ENCODE data around the gene MAP4K4.

MAP4K4 gene

DNA sequence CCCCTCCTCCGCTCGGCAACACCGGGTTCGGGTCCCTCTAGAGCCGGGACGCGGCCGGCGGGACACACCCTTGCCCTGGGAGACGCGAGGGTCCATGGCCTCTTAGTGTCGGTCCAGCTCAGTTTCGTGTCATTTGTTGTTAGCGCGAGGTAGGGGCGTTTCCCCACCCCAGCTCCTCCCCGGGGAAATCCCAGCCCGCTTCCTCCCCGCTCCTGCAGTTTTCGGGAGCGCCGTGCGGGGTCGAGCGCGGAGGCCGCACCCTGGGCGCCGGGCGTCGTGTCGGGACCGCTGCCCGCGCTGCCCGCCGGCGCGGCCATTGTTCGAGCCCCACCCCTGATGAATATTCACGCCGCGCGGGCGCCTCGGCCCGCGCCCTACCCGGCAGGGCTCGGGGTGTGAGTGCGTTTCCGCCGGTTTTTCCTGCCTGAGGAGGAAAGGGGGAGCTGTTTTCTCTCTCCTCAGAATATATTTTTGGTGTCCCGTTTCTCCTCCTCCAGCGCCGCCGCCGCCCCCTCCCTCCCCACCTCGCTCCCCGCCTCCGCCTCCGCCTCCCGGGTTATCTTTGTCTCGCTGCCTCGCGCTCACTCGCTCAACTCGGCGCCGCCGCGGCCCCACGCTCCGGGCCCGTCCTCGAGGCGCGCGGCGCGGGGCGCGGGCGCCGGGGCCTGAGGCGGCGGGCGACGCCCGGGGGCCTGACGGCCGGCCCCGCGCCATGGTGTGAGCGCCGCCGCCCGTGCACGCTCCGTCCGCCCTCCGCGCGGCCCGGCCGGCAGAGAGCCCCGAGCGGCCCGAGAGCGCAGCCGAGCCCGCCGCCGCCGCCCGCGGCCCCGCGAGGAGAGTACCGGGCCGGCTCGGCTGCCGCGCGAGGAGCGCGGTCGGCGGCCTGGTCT, at the start of gene MAP4K4:
Gene MAP4K4, plus strand, starts transcription at position 584 of the 890 bp plus-strand sequence. CDS start 374 bp downstream, outside the sequence.
- Mint-ChIP-seq H3K27ac (peak within 1 kb of the TSS; percentile 93), H3K9me3 (ENCODE audit: low read depth) (no peaks in the 10 kb centered on the region), H3K36me3 (peaks cover 5% of the 10 kb centered on the region), H3K4me1 (ENCODE audit: low read depth) (peaks cover 19% of the 10 kb centered on the region), H3K4me3 (peak within 1 kb of the TSS; percentile 89), H3K27me3 (no peaks in the 10 kb centered on the region)

DNA sequence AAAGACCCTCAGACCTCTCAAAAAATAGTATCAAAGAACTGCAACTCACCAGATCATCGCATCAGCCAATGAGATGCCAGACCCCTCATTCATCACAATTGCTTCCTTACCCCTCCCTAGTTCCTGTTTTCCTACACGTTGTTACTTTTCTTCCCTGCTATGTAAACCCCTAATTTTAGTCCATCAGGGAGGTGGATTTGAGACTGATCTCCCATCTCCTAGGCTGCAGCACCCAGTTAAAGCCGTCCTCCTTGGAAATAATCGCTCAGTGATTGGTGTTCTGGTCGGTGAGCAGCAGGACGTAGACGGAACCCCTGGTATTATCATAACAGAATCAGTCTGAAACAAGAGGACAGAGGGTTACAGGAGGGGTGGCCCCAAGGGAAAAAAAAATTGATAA, 44.0 kb upstream of the MAP4K4 start:
- Mint-ChIP-seq H3K4me3 (no peak overlapping the region), H3K27me3 (no peaks in the 10 kb centered on the region), H3K27ac (no peak overlapping the region), H3K4me1 (ENCODE audit: low read depth) (peaks cover 28% of the 10 kb centered on the region), H3K36me3 (no peaks in the 10 kb centered on the region), H3K9me3 (ENCODE audit: low read depth) (no peaks in the 10 kb centered on the region)

DNA sequence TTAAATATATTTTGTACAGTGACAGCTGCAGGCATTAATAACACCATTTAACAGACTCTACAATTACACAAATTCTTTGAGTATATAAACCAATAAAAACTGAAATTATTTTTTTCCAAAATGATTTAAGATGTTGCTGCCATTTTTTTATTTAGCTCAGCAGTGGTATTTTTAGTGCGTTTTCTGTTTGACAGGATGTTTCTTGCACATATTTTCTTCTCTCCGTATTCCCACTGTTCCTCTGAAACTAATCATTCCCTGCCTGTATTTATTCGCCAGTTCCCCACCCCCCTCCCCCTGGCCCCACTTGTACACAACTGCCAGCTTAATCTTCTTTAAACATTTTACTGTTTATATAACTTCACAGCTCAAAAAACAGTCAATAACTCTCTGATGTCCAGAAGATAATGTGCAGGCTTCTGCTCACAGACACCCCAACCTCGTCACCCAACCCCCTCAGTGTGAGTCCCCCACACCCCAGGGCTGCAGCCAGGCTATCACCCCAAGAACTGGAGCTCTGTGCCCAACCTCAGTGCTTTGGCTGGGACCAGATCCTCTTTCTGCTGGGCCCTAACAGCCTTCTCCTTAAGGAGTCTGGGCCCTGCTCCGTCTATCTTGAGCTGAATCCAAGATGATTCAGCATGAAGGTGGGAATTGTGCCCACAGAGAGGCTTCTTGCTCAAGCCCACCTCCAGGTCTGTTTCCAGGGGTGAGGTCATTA, 41.6 kb upstream of the MAP4K4 start:
- H3K9me3 Mint-ChIP-seq (ENCODE audit: low read depth), result no peaks in the 10 kb centered on the region
- H3K27me3 Mint-ChIP-seq, result no peaks in the 10 kb centered on the region
- H3K27ac Mint-ChIP-seq, result no peak overlapping the region
- no peaks in the 10 kb centered on the region for H3K36me3 Mint-ChIP-seq
- H3K4me3 Mint-ChIP-seq, result no peak overlapping the region
- peaks cover 23% of the 10 kb centered on the region for H3K4me1 Mint-ChIP-seq (ENCODE audit: low read depth)

DNA sequence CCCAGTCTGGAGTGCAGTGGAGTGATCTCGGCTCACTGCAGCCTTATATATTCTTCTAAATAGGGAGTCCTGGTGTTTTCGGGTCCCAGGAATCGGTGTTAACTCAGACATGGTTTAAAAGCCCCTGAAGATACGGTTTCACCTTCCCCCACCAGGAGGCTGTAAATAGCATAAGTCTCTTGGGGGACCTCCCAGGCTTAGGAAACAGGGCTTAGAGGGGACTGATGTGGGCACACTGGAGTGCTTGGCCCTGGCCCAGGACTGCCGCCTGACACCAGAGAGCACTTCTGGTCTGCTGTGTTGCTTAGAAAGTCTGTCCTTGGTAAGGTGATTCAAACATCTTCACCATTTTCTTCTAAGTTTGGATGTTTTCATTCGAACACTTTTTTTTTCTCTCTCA, 39.7 kb upstream of the MAP4K4 start:
- no peaks in the 10 kb centered on the region for H3K27me3 Mint-ChIP-seq
- H3K9me3 Mint-ChIP-seq (ENCODE audit: low read depth), result no peaks in the 10 kb centered on the region
- H3K4me1 Mint-ChIP-seq (ENCODE audit: low read depth), result peaks cover 6% of the 10 kb centered on the region
- H3K4me3 Mint-ChIP-seq, result no peak overlapping the region
- no peak overlapping the region for H3K27ac Mint-ChIP-seq
- no peaks in the 10 kb centered on the region for H3K36me3 Mint-ChIP-seq

DNA sequence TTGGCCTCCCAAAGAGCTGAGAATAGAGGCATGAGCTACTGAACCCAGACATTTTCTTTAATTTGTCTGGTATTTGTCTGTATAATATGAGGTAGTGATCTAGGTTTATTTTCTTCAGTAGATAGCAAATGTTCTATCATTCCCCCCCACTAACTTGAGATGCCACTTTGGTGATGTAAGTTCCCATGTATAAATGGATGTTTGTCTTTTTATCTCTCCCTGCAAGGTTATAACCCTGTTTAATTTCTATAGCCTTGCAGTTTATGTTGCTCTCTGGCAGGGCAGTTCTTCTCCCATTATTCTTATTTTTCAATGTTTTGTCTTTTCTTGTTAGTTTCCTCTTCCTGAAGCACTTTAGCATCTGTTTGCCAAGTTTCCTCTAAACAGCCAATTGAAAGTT, 39.1 kb upstream of the MAP4K4 start:
- peaks cover 3% of the 10 kb centered on the region for H3K4me1 Mint-ChIP-seq (ENCODE audit: low read depth)
- no peak overlapping the region for H3K4me3 Mint-ChIP-seq
- H3K27me3 Mint-ChIP-seq, result no peaks in the 10 kb centered on the region
- H3K9me3 Mint-ChIP-seq (ENCODE audit: low read depth), result no peaks in the 10 kb centered on the region
- no peaks in the 10 kb centered on the region for H3K36me3 Mint-ChIP-seq
- H3K27ac Mint-ChIP-seq, result no peak overlapping the region

DNA sequence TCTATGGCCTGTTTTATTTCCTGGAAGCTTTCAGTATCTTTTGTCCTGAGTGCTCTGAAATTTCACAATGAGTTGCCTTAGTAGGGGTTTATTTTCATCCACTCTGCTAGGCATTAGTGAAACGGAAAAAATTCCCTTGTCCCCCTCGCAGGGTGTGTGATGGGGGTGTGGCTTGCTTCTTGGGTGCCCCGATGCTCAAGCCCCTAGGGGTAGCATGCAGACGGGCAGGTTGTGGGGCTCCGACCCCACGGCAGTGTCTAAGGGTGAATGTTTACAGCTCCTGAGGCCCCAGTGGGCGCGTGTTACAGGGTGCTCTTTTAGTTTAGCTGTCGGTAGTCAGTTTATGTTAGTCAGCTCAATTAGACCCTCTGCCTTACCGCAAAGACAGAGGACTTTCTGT, 32.2 kb upstream of the MAP4K4 start:
- no peaks in the 10 kb centered on the region for H3K9me3 Mint-ChIP-seq (ENCODE audit: low read depth)
- no peaks in the 10 kb centered on the region for H3K36me3 Mint-ChIP-seq
- no peak overlapping the region for H3K27ac Mint-ChIP-seq
- no peaks in the 10 kb centered on the region for H3K4me1 Mint-ChIP-seq (ENCODE audit: low read depth)
- H3K4me3 Mint-ChIP-seq, result no peak overlapping the region
- H3K27me3 Mint-ChIP-seq, result no peaks in the 10 kb centered on the region

DNA sequence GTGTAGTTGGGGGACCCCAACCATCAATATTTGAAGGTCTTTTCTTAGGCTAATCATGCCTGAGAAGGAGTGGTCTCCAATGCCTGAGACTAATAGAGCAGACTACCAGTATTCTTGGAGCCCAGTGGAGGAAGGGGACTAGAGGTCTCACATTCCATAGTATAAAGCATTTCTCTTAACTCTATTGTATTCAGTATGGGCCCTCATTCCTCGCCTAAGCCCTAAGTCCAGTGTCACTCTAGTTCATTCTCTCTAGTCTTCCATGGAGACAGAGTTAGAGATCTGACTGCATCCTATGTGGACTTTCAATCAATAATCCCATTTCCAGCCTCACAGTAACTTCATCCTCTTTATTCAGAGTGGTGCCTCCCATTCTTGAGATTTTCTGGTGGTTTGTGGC, 29.7 kb upstream of the MAP4K4 start:
- Mint-ChIP-seq H3K9me3 (ENCODE audit: low read depth) (no peaks in the 10 kb centered on the region), H3K27ac (no peak overlapping the region), H3K27me3 (no peaks in the 10 kb centered on the region), H3K4me3 (no peak overlapping the region), H3K36me3 (peaks cover 2% of the 10 kb centered on the region), H3K4me1 (ENCODE audit: low read depth) (no peaks in the 10 kb centered on the region)

DNA sequence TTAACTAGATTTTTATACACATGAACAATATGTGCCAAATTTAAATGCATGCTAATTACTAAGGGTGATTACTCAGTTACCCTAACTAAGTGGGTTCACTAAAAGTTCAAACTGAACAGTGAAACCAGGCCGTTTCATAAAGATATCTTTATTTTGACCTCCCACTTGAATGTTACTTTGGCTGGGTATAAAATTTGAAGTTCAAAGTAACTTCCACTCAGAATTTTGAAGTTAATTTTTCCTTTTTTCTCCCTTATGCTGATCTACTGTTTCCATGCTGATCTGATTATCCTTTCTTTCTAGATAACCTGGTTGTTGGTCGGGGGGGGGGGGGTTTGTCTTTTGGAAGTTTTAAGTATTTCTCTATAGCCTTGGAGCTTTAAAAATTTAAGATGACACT, 25.5 kb upstream of the MAP4K4 start:
- no peak overlapping the region for H3K4me3 Mint-ChIP-seq
- H3K9me3 Mint-ChIP-seq (ENCODE audit: low read depth), result no peaks in the 10 kb centered on the region
- no peaks in the 10 kb centered on the region for H3K27me3 Mint-ChIP-seq
- no peaks in the 10 kb centered on the region for H3K4me1 Mint-ChIP-seq (ENCODE audit: low read depth)
- peaks cover 2% of the 10 kb centered on the region for H3K36me3 Mint-ChIP-seq
- H3K27ac Mint-ChIP-seq, result no peak overlapping the region

DNA sequence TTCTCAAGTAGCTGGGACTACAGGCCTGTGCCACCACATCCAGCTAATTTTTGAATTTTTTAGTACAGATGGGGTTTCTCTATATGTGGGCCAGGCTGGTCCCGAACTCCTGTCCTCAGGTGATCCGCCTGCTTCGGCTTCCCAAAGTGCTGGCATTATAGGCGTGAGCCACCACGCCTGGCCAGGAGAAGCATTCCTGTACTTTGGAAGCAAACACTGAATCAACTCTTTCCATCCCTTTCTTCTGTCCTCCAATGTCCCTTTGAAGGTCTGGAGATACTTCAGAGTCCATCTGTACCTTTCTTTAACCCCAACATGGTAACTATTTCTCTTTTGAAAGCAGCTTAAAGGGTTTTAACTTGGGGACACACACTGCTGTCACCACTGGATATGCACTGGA, 23.6 kb upstream of the MAP4K4 start:
- no peaks in the 10 kb centered on the region for H3K27me3 Mint-ChIP-seq
- peaks cover 2% of the 10 kb centered on the region for H3K36me3 Mint-ChIP-seq
- H3K4me1 Mint-ChIP-seq (ENCODE audit: low read depth), result no peaks in the 10 kb centered on the region
- H3K27ac Mint-ChIP-seq, result no peak overlapping the region
- H3K9me3 Mint-ChIP-seq (ENCODE audit: low read depth), result no peaks in the 10 kb centered on the region
- H3K4me3 Mint-ChIP-seq, result no peak overlapping the region

DNA sequence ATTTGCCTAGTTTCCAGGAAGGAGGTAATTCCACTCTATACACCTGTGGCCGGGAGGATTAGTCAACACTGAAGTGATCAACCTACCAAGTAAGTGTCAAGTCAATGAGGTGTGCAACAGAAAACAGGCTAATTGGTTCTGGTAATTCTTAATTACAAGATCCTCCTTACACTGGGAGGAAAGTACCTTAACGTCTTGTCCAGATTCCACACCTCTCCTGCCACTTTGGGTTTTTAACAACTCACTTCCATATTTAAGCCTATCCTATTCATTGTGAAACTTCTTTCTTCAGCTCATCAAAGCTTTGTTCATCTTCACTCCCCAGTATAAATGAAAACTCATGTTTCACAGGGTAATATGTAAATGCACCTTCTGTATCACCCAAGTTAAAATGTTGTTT, 22.0 kb upstream of the MAP4K4 start:
- H3K27ac Mint-ChIP-seq, result no peak overlapping the region

DNA sequence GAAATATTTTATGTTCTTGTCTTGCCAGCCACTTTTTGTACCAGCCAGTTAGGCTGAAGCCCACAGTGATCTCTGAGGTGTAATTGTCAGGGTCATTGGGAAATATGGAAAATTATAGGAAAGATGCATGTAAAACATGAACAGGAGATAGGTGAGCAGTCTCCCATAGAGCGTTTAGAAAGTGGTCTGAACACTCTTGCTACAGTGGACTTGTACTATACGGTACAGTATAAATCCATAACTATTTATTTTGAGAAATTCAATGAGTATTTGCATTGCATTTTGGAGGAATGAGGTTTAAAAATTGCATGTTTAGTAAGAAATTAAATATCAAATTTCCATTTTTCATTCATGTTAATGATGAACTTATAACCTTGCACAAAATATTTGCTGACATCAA, 20.8 kb upstream of the MAP4K4 start:
- Mint-ChIP-seq H3K27me3 (no peaks in the 10 kb centered on the region), H3K4me3 (no peak overlapping the region), H3K4me1 (ENCODE audit: low read depth) (no peaks in the 10 kb centered on the region), H3K9me3 (ENCODE audit: low read depth) (no peaks in the 10 kb centered on the region), H3K27ac (no peak overlapping the region), H3K36me3 (peaks cover 2% of the 10 kb centered on the region)

More for the DNA sequence above, 22.0 kb upstream of the MAP4K4 start:
- no peak overlapping the region for H3K4me3 Mint-ChIP-seq
- H3K4me1 Mint-ChIP-seq (ENCODE audit: low read depth), result no peaks in the 10 kb centered on the region
- H3K36me3 Mint-ChIP-seq, result peaks cover 2% of the 10 kb centered on the region
- no peaks in the 10 kb centered on the region for H3K9me3 Mint-ChIP-seq (ENCODE audit: low read depth)
- H3K27me3 Mint-ChIP-seq, result no peaks in the 10 kb centered on the region

DNA sequence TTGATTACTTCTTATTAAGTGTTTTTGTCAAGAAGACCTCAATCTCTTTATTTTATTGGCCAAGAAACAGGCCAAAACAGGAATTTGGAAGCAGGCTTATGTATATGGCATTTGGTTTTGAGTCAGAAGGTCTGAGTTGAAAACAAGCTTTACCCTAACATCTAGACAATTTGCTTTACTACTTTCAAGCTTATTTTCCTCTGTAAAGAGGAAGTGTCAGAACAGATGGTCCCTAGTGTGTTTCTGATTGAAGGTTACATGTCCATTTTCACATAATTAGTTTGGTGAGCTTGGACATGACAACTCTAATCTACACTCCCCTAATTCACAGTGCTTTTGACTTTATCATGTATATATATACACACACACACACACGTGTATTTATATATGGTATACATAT, 19.8 kb upstream of the MAP4K4 start:
- Mint-ChIP-seq H3K9me3 (ENCODE audit: low read depth) (no peaks in the 10 kb centered on the region), H3K36me3 (no peaks in the 10 kb centered on the region), H3K4me3 (no peak overlapping the region), H3K27me3 (no peaks in the 10 kb centered on the region), H3K4me1 (ENCODE audit: low read depth) (no peaks in the 10 kb centered on the region), H3K27ac (no peak overlapping the region)

DNA sequence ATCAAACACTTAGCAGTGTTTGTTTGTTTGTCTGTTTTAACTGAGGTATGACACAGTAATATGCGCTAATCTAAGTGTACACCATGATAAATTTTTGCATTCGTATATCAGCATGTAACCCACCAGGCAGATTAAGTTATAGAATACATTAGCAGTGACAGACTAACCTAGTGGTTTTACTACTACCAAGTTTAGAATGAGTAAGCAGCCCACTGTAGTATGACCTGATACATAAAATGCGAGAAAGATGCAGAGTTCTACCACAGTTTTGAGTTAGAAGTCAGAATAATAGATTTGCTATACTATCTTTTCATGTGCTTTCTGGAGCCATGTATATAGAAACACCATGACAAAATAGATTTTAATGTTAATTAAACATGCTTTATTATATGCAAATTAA, 19.1 kb upstream of the MAP4K4 start:
- Mint-ChIP-seq H3K27ac (no peak overlapping the region), H3K36me3 (no peaks in the 10 kb centered on the region), H3K4me3 (no peak overlapping the region), H3K9me3 (ENCODE audit: low read depth) (no peaks in the 10 kb centered on the region), H3K27me3 (no peaks in the 10 kb centered on the region), H3K4me1 (ENCODE audit: low read depth) (no peaks in the 10 kb centered on the region)

DNA sequence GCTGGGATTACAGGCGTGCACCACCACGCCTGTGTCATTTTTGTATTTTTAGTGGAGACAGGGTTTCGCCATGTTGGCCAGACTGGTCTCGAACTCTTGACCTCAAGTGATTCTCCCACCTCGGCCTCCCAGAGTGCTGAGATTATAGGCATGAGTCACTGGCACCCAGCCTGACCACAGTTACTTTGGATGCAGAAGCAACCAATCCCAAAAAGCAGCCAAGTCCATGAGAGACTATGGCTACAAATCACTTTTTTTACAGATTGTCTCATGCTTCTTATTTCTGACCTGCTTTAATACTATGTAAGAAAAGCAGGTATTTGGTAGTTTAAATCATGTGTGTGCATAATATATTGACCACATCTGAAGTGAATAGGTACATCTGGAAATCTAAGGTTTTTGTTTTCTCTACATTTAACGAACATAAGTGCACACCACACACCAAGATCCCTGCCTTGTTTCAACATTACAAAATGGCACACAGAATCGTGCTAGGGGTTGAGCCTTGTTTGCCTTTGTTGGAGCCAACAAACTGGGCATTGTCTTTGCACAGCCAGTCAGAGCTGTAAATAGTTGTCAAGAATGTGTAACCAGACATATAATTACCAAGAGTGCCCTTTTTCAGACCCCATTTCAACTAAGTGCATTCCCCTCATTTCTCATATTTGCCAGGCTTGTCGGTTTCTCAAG, 18.3 kb upstream of the MAP4K4 start:
- H3K27ac Mint-ChIP-seq, result no peak overlapping the region
- no peaks in the 10 kb centered on the region for H3K36me3 Mint-ChIP-seq
- H3K27me3 Mint-ChIP-seq, result no peaks in the 10 kb centered on the region
- no peaks in the 10 kb centered on the region for H3K9me3 Mint-ChIP-seq (ENCODE audit: low read depth)
- H3K4me3 Mint-ChIP-seq, result no peak overlapping the region
- H3K4me1 Mint-ChIP-seq (ENCODE audit: low read depth), result no peaks in the 10 kb centered on the region

DNA sequence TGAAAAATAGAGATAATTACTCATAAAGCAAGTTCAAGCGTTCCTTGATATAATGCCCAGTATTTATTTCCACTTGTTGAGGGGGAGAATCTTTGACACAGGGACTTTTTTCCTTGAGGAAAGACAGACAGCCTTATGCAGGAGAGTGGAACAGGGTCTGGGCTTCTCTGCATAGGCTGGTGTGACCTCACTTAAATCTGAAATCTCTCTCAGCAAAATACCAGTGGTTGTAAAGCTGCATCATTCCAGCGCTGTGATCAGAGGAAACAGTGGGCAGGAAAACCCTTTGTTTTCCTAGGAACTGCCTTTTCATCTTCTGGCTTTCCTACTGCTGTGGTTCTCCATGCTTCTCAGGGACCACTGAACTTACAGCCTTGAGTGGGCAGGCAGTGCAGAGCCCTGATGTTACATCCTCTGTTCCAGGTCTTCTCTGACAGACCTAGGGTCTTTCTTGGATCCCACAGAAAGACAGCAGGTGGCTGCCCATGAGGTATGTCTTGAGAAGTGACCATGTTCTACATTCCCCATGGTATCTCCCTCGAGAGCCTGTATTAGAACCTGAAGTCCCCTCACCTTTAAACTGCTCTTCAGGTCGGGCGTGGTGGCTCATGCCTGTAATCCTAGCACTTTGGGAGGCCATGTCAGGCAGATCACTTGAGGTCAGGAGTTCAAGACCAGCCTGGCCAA, 17.6 kb upstream of the MAP4K4 start:
- Mint-ChIP-seq H3K27me3 (no peaks in the 10 kb centered on the region), H3K4me1 (ENCODE audit: low read depth) (no peaks in the 10 kb centered on the region), H3K9me3 (ENCODE audit: low read depth) (no peaks in the 10 kb centered on the region), H3K27ac (no peak overlapping the region), H3K36me3 (no peaks in the 10 kb centered on the region), H3K4me3 (no peak overlapping the region)
